GM21619 (cell line): ENCODE data around the gene PBX4.

Experiments
- ATAC-seq: cut with Tn5 transposase; IDR thresholded peaks from one replicate; pipeline ENCODE4 v1.9.1; 2021; ENCODE audit not compliant: unreplicated experiment

PBX4 gene

GRCh38 chr19:19649580-19649995 lies 31.1 kb upstream of the PBX4 start:
- ATAC-seq = no peak

GRCh38 chr19:19649155-19649554 lies 30.7 kb upstream of the PBX4 start:
- ATAC-seq = no peak

- ATAC-seq = no peak
Measured at GRCh38 chr19:19647037-19647835, 28.7 kb upstream of the PBX4 start.

GRCh38 chr19:19645233-19645870 lies 26.9 kb upstream of the PBX4 start:
- no peak for ATAC-seq

GRCh38 chr19:19644054-19644388 lies 25.5 kb upstream of the PBX4 start:
- no peak for ATAC-seq

GRCh38 chr19:19643158-19644053 lies 24.9 kb upstream of the PBX4 start, which contains the start of gene GMIP:
GMIP (minus strand) TSS chr19:19643657; CDS start chr19:19643529, 128 bp downstream.
- peak; percentile 63 for ATAC-seq

- no peak for ATAC-seq
Measured at GRCh38 chr19:19642506-19643157, 24.1 kb upstream of the PBX4 start.

- no peak for ATAC-seq
Measured at GRCh38 chr19:19637523-19638251, 19.2 kb upstream of the PBX4 start.

- no peak for ATAC-seq
Measured at GRCh38 chr19:19637186-19637522, 18.7 kb upstream of the PBX4 start.

- ATAC-seq = no peak
Measured at GRCh38 chr19:19636573-19637185, 18.2 kb upstream of the PBX4 start.

GRCh38 chr19:19635313-19635702 lies 16.8 kb upstream of the PBX4 start:
- ATAC-seq = no peak

- ATAC-seq = no peak
Measured at GRCh38 chr19:19634516-19635312, 16.2 kb upstream of the PBX4 start.

GRCh38 chr19:19633711-19634515 lies 15.4 kb upstream of the PBX4 start:
- ATAC-seq = no peak

GRCh38 chr19:19632661-19633060 lies 14.2 kb upstream of the PBX4 start:
- no peak for ATAC-seq

GRCh38 chr19:19631346-19631745 lies 12.9 kb upstream of the PBX4 start:
- no peak for ATAC-seq

- ATAC-seq = no peak
Measured at GRCh38 chr19:19630426-19630825, 11.9 kb upstream of the PBX4 start.

- ATAC-seq = no peak
Measured at GRCh38 chr19:19630062-19630414, 11.6 kb upstream of the PBX4 start.

- ATAC-seq = no peak
Measured at GRCh38 chr19:19628501-19629134, 10.1 kb upstream of the PBX4 start.
